HG03378 (cell line): ENCODE measurements around the gene SLC4A1.
"Not testable (repeated sequence)": the region's sequence is repeated elsewhere in the genome, so short reads cannot be mapped to it uniquely, and the experiment has no call there.

ENCODE experiments used
- ATAC-seq: cut with Tn5 transposase; IDR thresholded peaks from one replicate; pipeline ENCODE4 v1.9.1; 2021; ENCODE audit warnings: mild to moderate bottlenecking, moderate library complexity; ENCODE audit not compliant: unreplicated experiment

Gene SLC4A1

GRCh38 chr17:44257815-44258760, 9.8 kb downstream of the SLC4A1 start:
- ATAC-seq: no peak

GRCh38 chr17:44256671-44257070, 11.3 kb downstream of the SLC4A1 start:
- no peak for ATAC-seq

- no peak for ATAC-seq
Measured at GRCh38 chr17:44255915-44256314, 12.0 kb downstream of the SLC4A1 start.

- ATAC-seq: no peak
Measured at GRCh38 chr17:44254361-44255095, 13.4 kb downstream of the SLC4A1 start.

- no peak for ATAC-seq
Measured at GRCh38 chr17:44253006-44253405, 14.9 kb downstream of the SLC4A1 start.

GRCh38 chr17:44251062-44251461, 16.9 kb downstream of the SLC4A1 start:
- ATAC-seq: no peak

GRCh38 chr17:44249501-44250246, 18.3 kb downstream of the SLC4A1 start:
- no peak for ATAC-seq

- ATAC-seq: no peak
Measured at GRCh38 chr17:44247876-44248736, 19.8 kb downstream of the SLC4A1 start.

- no peak for ATAC-seq
Measured at GRCh38 chr17:44247440-44247841, 20.5 kb downstream of the SLC4A1 start.

GRCh38 chr17:44241106-44241624, 26.8 kb downstream of the SLC4A1 start:
- ATAC-seq: no peak

GRCh38 chr17:44237886-44238285, 30.0 kb downstream of the SLC4A1 start:
- not testable (repeated sequence) for ATAC-seq

GRCh38 chr17:44236444-44236991, 31.4 kb downstream of the SLC4A1 start:
- no peak for ATAC-seq

GRCh38 chr17:44235583-44235936, 32.4 kb downstream of the SLC4A1 start:
- no peak for ATAC-seq

- no peak for ATAC-seq
Measured at GRCh38 chr17:44233582-44233981, 34.4 kb downstream of the SLC4A1 start.

- ATAC-seq: no peak
Measured at GRCh38 chr17:44232061-44232460, 35.9 kb downstream of the SLC4A1 start.

GRCh38 chr17:44230140-44230539, 37.8 kb downstream of the SLC4A1 start:
- no peak for ATAC-seq

GRCh38 chr17:44229090-44229489, 38.8 kb downstream of the SLC4A1 start:
- ATAC-seq: no peak

GRCh38 chr17:44223541-44224071, 44.3 kb downstream of the SLC4A1 start:
- ATAC-seq: no peak

GRCh38 chr17:44222112-44222869, 45.6 kb downstream of the SLC4A1 start:
- ATAC-seq: no peak
